GM18526 (cell line): ENCODE results near the gene VPS8.

Experiments
- POLR2A ChIP-seq: IDR thresholded peaks from 3 replicates; pipeline ENCODE4 v1.6.1; 2011; ENCODE audit not compliant: insufficient read length; ENCODE audit errors: extremely low read depth

The VPS8 gene

GRCh38 chr3:184911570-184911969 lies 99.6 kb downstream of the VPS8 start:
- TF ChIP-seq POLR2A = no peak

GRCh38 chr3:184912163-184912562 lies 100.2 kb downstream of the VPS8 start:
- TF ChIP-seq POLR2A = no peak

- no peak for TF ChIP-seq POLR2A
Observed at GRCh38 chr3:184914628-184915027, 102.7 kb downstream of the VPS8 start.

- no peak for TF ChIP-seq POLR2A
Observed at GRCh38 chr3:184918750-184919149, 106.8 kb downstream of the VPS8 start.

- no peak for TF ChIP-seq POLR2A
Observed at GRCh38 chr3:184919651-184920050, 107.7 kb downstream of the VPS8 start.

- no peak for TF ChIP-seq POLR2A
Observed at GRCh38 chr3:184924547-184924946, 112.6 kb downstream of the VPS8 start.

GRCh38 chr3:184927796-184928315 lies 115.9 kb downstream of the VPS8 start:
- no peak for TF ChIP-seq POLR2A

- TF ChIP-seq POLR2A = no peak
Observed at GRCh38 chr3:184932777-184933176, 120.8 kb downstream of the VPS8 start.

- no peak for TF ChIP-seq POLR2A
Observed at GRCh38 chr3:184937611-184938010, 125.6 kb downstream of the VPS8 start.

- no peak for TF ChIP-seq POLR2A
Observed at GRCh38 chr3:184941408-184941807, 129.4 kb downstream of the VPS8 start.

GRCh38 chr3:184942735-184943134 lies 130.8 kb downstream of the VPS8 start:
- no peak for TF ChIP-seq POLR2A

- TF ChIP-seq POLR2A = no peak
Observed at GRCh38 chr3:184944241-184944640, 132.3 kb downstream of the VPS8 start.

- no peak for TF ChIP-seq POLR2A
Observed at GRCh38 chr3:184945886-184946625, 134.1 kb downstream of the VPS8 start.

GRCh38 chr3:184946917-184947316 lies 135.0 kb downstream of the VPS8 start:
- no peak for TF ChIP-seq POLR2A

GRCh38 chr3:184949251-184949965 lies 137.4 kb downstream of the VPS8 start:
- no peak for TF ChIP-seq POLR2A

- no peak for TF ChIP-seq POLR2A
Observed at GRCh38 chr3:184952671-184953070, 140.7 kb downstream of the VPS8 start.
